Measurements from ENCODE around the gene GPC5.
"Not testable (repeated sequence)": the region's sequence is repeated elsewhere in the genome, so short reads cannot be mapped to it uniquely, and the experiment has no call there.

Gene GPC5

GRCh38 chr13:91398413-91399188, at the start of gene GPC5:
Gene GPC5 (plus strand): TSS chr13:91398621.
- peak; percentile 62 for DNase-seq

GRCh38 chr13:91348906-91349435, 49.5 kb upstream of the GPC5 start:
- peak; percentile 91 for DNase-seq

GRCh38 chr13:91349992-91350911, 48.2 kb upstream of the GPC5 start:
- no peak for DNase-seq

GRCh38 chr13:91351123-91351522, 47.3 kb upstream of the GPC5 start:
- DNase-seq, result no peak

- no peak for DNase-seq
Observed at GRCh38 chr13:91351980-91352379, 46.4 kb upstream of the GPC5 start.

GRCh38 chr13:91352891-91353290, 45.5 kb upstream of the GPC5 start:
- DNase-seq, result not testable (repeated sequence)

- DNase-seq, result no peak
Observed at GRCh38 chr13:91353494-91353893, 44.9 kb upstream of the GPC5 start.

GRCh38 chr13:91355099-91355825, 43.2 kb upstream of the GPC5 start:
- DNase-seq, result no peak

GRCh38 chr13:91355826-91356710, 42.4 kb upstream of the GPC5 start:
- DNase-seq, result no peak

- DNase-seq, result no peak
Observed at GRCh38 chr13:91356919-91357612, 41.4 kb upstream of the GPC5 start.

GRCh38 chr13:91357613-91358386, 40.6 kb upstream of the GPC5 start:
- no peak for DNase-seq

GRCh38 chr13:91358387-91358782, 40.0 kb upstream of the GPC5 start:
- no peak for DNase-seq

GRCh38 chr13:91359111-91359510, 39.3 kb upstream of the GPC5 start:
- no peak for DNase-seq

- DNase-seq, result no peak
Observed at GRCh38 chr13:91359631-91360030, 38.8 kb upstream of the GPC5 start.

GRCh38 chr13:91360246-91360751, 38.1 kb upstream of the GPC5 start:
- DNase-seq, result no peak

- no peak for DNase-seq
Observed at GRCh38 chr13:91361755-91362271, 36.6 kb upstream of the GPC5 start.

GRCh38 chr13:91362908-91363307, 35.5 kb upstream of the GPC5 start:
- DNase-seq, result no peak

GRCh38 chr13:91368101-91368500, 30.3 kb upstream of the GPC5 start:
- no peak for DNase-seq

GRCh38 chr13:91368676-91369440, 29.6 kb upstream of the GPC5 start:
- no peak for DNase-seq

All from NCI-H1092 (cell line).